Pancreas (tissue), 10 donors: ENCODE results near the gene TMCC2. TPM values are rescaled to one million over a fixed set of nuclear protein-coding genes. Genes with fewer than 3 reads are reported as not detected.

Source experiments
- ATAC-seq, 4 donors: fragments of 200-7000 bp; cut with Tn5 transposase; one replicate each; pipeline versions ENCODE4 v1.8.0 to v1.9.1; 2020; ENCODE audit warnings: mild to moderate bottlenecking in 4 of 4, moderate library complexity in 4 of 4
- DNase-seq, 6 donors: peaks; one replicate each; pipeline ENCODE4 v3.0.0-alpha.2; 2020
- FAIRE-seq: peaks from 2 replicates; lab custom pipeline; 2012; peaks lifted over from hg19 to GRCh38; lab: Jason Lieb, UNC
- H3K27ac ChIP-seq, 4 donors: fragments of 200-600 bp; sonication (generic); 1 replicate in 3 of 4; 2 replicates in 1 of 4; pipeline versions ENCODE4 v1.5.0 to v1.8.0; 2020
- H3K27me3 ChIP-seq, 4 donors: fragments of 200-600 bp; one replicate each; pipeline ENCODE4 v1.8.0; 2021
- H3K36me3 ChIP-seq, 3 donors: fragments of 200-600 bp; sonication (generic) in 1 of 3; one replicate each; pipeline versions ENCODE4 v1.5.0 to v1.8.0; 2020 to 2021
- H3K4me1 ChIP-seq, 3 donors: fragments of 200-600 bp; one replicate each; pipeline ENCODE4 v1.8.0; 2021
- H3K4me3 ChIP-seq, 4 donors: fragments of 200-600 bp; sonication (generic) in 2 of 4; one replicate each; pipeline versions ENCODE4 v1.5.0 to v1.8.0; 2020 to 2021
- H3K9me3 ChIP-seq, 4 donors: fragments of 200-600 bp; one replicate each; pipeline ENCODE4 v1.8.0; 2021
- WGBS, 2 donors: extraction: QIAGEN DNeasy Blood & Tissue Kit; methylation state at CpG; one replicate each; pipeline ENCODE4 v1.1.7; 2013; 5-methylcytosine and 5-hydroxymethylcytosine counted together
- intact Hi-C, 3 donors: fragments of 100-400 bp; cut with DNase I; formaldehyde crosslinking; loops; one replicate each; pipeline versions ENCODE4 v1.11.1 to v1.14.2; 2022
- polyA plus RNA-seq, 2 donors: library from polyadenylated mRNA; stranded (reverse); fragments of 200-250 nt; gene quantifications; one replicate each; pipeline ENCODE4 v1.2.3, GENCODE V29; 2013
- total RNA-seq, 6 donors: library from RNA; stranded (reverse); fragmentation: NEBNext Ultra II Directional in 4 of 6; extraction: Animal tissue kit (Norgen Biotek cat#: 25700) in 4 of 6; gene quantifications; one replicate each; pipeline versions ENCODE4 v1.2.1 to v1.2.4, GENCODE V29; 2021 to 2023
- TF ChIP-seq, protein P1 (sequence below), 4 donors: fragments of 200-600 bp; sonication (generic) in 3 of 4; IDR thresholded peaks; one replicate each; pipeline versions ENCODE4 v1.5.0 to v1.8.0; 2021; ENCODE audit warnings: antibody characterized with exemption in 4 of 4
- donor health status: healthy with polysubstance abuse.
- donor health status: DM: no; HTN: no; CAD: no; lungs with moderate emphysema.
- donor health status: DM: no; HTN: no; CAD: no.
- donor health status: control.
- donor health status: control.
- donor health status: Bipolar disorder and iron deficiency.
- donor health status: DM: yes; HTN: yes; CAD: no.
- donor health status: DM: no; HTN: no; CAD: no.
- donor health status: DM: no; HTN: no; CAD: no.
- donor health status: DM: yes; HTN: yes; CAD: no.

TMCC2 gene
- total and polyA plus RNA-seq, 8 donors, result 0.55 to 4.3 (median 1.2) TPM

DNA sequence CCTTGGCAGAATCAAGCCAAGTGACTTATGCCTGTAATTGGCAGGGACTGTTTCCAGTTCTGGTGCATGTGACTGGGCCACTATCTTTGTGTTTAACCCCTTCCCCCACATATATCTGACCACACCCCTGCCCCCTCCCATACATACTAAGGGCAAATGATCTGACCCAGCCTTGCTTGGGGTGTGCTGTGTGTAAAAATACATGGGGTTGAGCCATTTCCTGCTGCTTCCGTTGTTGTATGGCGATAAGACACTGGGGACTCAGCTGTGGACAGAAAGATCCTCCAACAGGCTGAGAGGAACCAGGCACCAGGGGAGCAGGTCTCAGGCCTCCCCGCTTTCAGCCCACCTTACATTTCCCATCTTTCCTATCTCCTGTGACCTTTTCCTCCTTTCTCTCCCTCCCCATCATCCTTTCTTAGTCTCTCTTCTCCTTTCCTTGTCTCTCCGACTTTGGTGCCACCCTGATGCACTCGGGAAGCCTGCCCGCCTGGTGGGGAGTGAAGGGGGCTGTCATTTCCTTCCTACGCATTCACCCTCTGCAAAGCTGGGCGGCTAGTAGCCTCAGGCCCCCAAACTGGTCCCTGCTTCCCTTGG, 39.7 kb downstream of the TMCC2 start:
- DNase-seq (peak in 1 of 6 donors; percentile 2), FAIRE-seq (no peak), ATAC-seq (no peak)
- no peaks in the 10 kb centered on the region for H3K27me3 ChIP-seq
- no peaks in the 10 kb centered on the region for H3K4me1 ChIP-seq
- no peak overlapping the region for H3K4me3 ChIP-seq
- TF ChIP-seq, protein P1, sequence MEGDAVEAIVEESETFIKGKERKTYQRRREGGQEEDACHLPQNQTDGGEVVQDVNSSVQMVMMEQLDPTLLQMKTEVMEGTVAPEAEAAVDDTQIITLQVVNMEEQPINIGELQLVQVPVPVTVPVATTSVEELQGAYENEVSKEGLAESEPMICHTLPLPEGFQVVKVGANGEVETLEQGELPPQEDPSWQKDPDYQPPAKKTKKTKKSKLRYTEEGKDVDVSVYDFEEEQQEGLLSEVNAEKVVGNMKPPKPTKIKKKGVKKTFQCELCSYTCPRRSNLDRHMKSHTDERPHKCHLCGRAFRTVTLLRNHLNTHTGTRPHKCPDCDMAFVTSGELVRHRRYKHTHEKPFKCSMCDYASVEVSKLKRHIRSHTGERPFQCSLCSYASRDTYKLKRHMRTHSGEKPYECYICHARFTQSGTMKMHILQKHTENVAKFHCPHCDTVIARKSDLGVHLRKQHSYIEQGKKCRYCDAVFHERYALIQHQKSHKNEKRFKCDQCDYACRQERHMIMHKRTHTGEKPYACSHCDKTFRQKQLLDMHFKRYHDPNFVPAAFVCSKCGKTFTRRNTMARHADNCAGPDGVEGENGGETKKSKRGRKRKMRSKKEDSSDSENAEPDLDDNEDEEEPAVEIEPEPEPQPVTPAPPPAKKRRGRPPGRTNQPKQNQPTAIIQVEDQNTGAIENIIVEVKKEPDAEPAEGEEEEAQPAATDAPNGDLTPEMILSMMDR (IDR thresholded peaks at IDR 0.05), result no peak
- no peaks in the 10 kb centered on the region for H3K36me3 ChIP-seq
- 81 to 82% methylated on average over 8 of the region's 8 CpGs for WGBS, 2 donors
- no peaks in the 10 kb centered on the region for H3K9me3 ChIP-seq
- intact Hi-C loops, result no loop called here
- no peak overlapping the region for H3K27ac ChIP-seq

DNA sequence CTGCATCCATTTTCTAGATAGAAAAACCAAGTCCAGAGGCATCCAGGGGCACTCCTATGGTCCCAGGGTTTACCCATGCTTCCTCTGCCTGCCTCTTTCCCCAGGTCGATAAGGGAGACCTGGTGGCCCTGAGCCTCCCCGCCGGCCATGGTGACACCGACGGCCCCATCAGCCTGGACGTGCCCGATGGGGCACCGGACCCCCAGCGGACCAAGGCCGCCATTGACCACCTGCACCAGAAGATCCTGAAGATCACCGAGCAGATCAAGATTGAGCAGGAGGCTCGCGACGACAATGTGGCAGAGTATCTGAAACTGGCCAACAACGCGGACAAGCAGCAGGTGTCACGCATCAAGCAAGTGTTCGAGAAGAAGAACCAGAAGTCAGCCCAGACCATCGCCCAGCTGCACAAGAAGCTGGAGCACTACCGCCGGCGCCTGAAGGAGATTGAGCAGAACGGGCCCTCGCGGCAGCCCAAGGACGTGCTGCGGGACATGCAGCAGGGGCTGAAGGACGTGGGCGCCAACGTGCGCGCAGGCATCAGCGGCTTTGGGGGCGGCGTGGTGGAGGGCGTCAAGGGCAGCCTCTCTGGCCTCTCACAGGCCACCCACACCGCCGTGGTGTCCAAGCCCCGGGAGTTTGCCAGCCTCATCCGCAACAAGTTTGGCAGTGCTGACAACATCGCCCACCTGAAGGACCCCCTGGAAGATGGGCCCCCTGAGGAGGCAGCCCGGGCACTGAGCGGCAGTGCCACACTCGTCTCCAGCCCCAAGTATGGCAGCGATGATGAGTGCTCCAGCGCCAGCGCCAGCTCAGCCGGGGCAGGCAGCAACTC, 41.3 kb downstream of the TMCC2 start:
- no peak for FAIRE-seq
- no peaks in the 10 kb centered on the region for H3K36me3 ChIP-seq
- WGBS, 2 donors, result 93 to 94% methylated on average over 44 to 48 of the region's 48 CpGs
- peak in 1 of 6 donors; percentile 23 for DNase-seq
- H3K27ac ChIP-seq, result no peak overlapping the region
- H3K4me1 ChIP-seq, result no peaks in the 10 kb centered on the region
- intact Hi-C loops, result no loop called here
- no peaks in the 10 kb centered on the region for H3K9me3 ChIP-seq
- H3K4me3 ChIP-seq, result no peak overlapping the region
- TF ChIP-seq, protein P1 (IDR thresholded peaks at IDR 0.05), result no peak
- no peaks in the 10 kb centered on the region for H3K27me3 ChIP-seq
- no peak for ATAC-seq

DNA sequence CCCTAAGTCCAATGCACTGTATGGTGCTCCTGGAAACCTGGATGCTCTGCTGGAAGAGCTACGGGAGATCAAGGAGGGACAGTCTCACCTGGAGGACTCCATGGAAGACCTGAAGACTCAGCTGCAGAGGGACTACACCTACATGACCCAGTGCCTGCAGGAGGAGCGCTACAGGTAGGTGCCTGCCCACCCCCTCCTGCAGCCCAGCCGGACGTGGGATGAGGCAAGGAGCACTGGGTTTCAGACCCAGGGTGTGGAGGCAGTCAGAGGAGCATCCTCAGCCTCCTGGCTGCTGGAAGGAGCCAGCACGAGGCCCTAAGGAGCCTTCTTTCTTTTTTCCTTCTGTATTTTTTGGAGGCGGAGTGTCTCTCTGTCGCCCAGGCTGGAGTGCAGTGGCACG, 42.0 kb downstream of the TMCC2 start:
- TF ChIP-seq, protein P1 (IDR thresholded peaks at IDR 0.05), result no peak
- DNase-seq (no peak), FAIRE-seq (no peak), ATAC-seq (no peak)
- WGBS, 2 donors, result 91 to 92% methylated on average over 8 of the region's 8 CpGs
- no peaks in the 10 kb centered on the region for H3K36me3 ChIP-seq
- no peak overlapping the region for H3K27ac ChIP-seq
- H3K27me3 ChIP-seq, result no peaks in the 10 kb centered on the region
- H3K9me3 ChIP-seq, result no peaks in the 10 kb centered on the region
- peaks cover under 1 to 4% (median 2%) of the 10 kb centered on the region in 3 donors for H3K4me1 ChIP-seq
- H3K4me3 ChIP-seq, result no peak overlapping the region
- intact Hi-C loops, result loop anchor here in 2 of 3 donors (5.0 kb wide), 1 partner anchor 58 kb away; no protein-coding TSS in a partner anchor

DNA sequence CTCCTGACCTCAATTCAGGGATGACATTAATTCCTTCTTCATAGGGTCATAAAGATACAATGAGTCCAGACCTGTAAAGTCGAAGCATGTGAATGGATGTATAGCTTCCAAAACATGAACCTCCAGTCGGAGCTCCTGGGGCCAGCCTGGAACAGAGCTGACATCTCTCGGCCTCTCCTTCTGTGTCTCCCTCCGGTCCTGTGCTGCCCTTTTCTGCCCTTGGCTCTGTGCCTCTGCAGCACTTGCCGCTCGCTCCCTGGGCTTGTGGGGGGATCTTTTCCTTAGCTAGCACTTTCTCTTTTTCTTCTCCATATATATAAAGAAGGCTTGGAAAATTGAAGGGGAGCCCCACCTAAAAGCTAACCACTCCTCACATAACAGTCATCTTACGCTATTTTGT, 42.5 kb downstream of the TMCC2 start:
- Histone ChIP-seq H3K4me1 (peaks cover 5 to 9% (median 8%) of the 10 kb centered on the region in 3 donors), H3K27me3 (no peaks in the 10 kb centered on the region), H3K27ac (no peak overlapping the region), H3K36me3 (no peaks in the 10 kb centered on the region), H3K4me3 (no peak overlapping the region), H3K9me3 (no peaks in the 10 kb centered on the region)
- ATAC-seq, result no peak
- intact Hi-C loops, result loop anchor here in 2 of 3 donors (5.0 kb wide), 1 partner anchor 57 kb away; no protein-coding TSS in a partner anchor
- FAIRE-seq, result no peak
- WGBS, 2 donors, result 87 to 90% methylated on average over 7 of the region's 7 CpGs
- peak in 1 of 6 donors; percentile 11 for DNase-seq
- TF ChIP-seq, protein P1 (IDR thresholded peaks at IDR 0.05), result no peak
